Stomach smooth muscle (tissue), 2 donors: ENCODE data around the gene KMO.

Experiments used
- H3K27ac ChIP-seq: one replicate; pipeline ENCODE4 v1.7.0; 2013; ENCODE audit warnings: mild to moderate bottlenecking, low read length, inconsistent platforms
- H3K27me3 ChIP-seq, 2 donors: one replicate each; pipeline ENCODE4 v1.7.0; 2013; ENCODE audit warnings: low read length in 2 of 2; ENCODE audit not compliant: insufficient read depth in 2 of 2, control insufficient read depth in 1 of 2
- H3K36me3 ChIP-seq, 2 donors: one replicate each; pipeline ENCODE4 v1.7.0; 2013; ENCODE audit warnings: low read length in 2 of 2; ENCODE audit not compliant: control insufficient read depth in 2 of 2, insufficient read depth in 2 of 2
- H3K4me1 ChIP-seq: one replicate; pipeline ENCODE4 v1.7.0; 2013; ENCODE audit warnings: low read length; ENCODE audit not compliant: control insufficient read depth, insufficient read depth
- H3K4me3 ChIP-seq, 2 donors: one replicate each; pipeline ENCODE4 v1.7.0; 2013; ENCODE audit warnings: low read length in 2 of 2
- H3K9ac ChIP-seq, 2 donors: one replicate each; pipeline ENCODE4 v1.7.0; 2013; ENCODE audit warnings: low read length in 2 of 2, mild to moderate bottlenecking in 1 of 2
- H3K9me3 ChIP-seq, 2 donors: one replicate each; pipeline ENCODE4 v1.7.0; 2013; ENCODE audit warnings: low read length in 2 of 2; ENCODE audit not compliant: control insufficient read depth in 2 of 2
- donor health status: healthy.
- donor health status: Pancreatic carcinoma.

KMO gene

DNA sequence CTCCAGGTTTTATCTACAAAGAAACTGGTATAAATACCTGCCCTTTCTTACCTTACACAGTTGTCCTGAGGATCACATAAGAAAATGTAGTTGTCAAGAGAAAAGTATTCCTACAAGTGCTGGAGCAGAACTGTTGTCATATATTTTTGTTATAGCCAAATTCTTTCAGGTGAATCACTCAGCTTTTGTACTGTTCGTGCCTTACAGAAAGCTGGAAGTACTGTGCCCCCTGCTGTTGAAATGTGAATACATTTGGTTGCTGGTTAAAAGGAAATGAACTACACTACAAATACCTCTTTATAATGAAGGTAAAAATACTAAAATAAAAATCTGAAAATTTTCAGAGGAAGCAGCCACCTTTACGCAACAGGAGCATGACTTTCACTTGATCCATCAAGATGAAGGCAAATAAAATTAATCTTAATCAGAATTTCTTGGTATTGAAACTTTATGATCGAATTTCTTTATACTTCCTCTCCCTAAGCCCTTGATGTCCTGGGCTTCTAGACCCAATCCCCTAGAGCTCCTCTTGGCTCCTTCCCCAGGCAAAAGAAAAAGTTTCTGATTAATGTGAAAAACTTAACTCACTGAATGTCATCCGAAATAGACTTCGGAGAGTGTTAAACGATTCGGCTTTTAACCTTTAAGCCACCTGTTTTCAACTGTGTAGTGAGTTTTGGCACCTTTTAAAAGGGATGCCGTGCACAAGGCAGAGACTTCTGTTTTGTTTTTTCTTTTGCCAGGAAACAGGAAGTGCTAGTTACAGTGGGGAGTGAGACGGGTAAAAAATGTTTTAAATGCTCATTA is 95.5 kb downstream of the KMO start:
- no peak overlapping the region for H3K27ac ChIP-seq
- no peak overlapping the region for H3K9ac ChIP-seq
- no peaks in the 10 kb centered on the region for H3K9me3 ChIP-seq
- no peak overlapping the region for H3K4me3 ChIP-seq
- no peaks in the 10 kb centered on the region for H3K36me3 ChIP-seq
- no peaks in the 10 kb centered on the region for H3K27me3 ChIP-seq
- H3K4me1 ChIP-seq = no peaks in the 10 kb centered on the region

- Histone ChIP-seq H3K27ac (no peak overlapping the region), H3K9ac (no peak overlapping the region), H3K4me3 (no peak overlapping the region), H3K9me3 (no peaks in the 10 kb centered on the region), H3K27me3 (no peaks in the 10 kb centered on the region), H3K36me3 (no peaks in the 10 kb centered on the region), H3K4me1 (no peaks in the 10 kb centered on the region)
These were observed 97.8 kb downstream of the KMO start for GRCh38 chr1:241630005-241630404.

GRCh38 chr1:241630476-241630875 is 98.3 kb downstream of the KMO start:
- H3K4me3 ChIP-seq = no peak overlapping the region
- no peaks in the 10 kb centered on the region for H3K9me3 ChIP-seq
- H3K4me1 ChIP-seq = no peaks in the 10 kb centered on the region
- H3K36me3 ChIP-seq = no peaks in the 10 kb centered on the region
- no peak overlapping the region for H3K27ac ChIP-seq
- H3K27me3 ChIP-seq = no peaks in the 10 kb centered on the region
- H3K9ac ChIP-seq = no peak overlapping the region

DNA sequence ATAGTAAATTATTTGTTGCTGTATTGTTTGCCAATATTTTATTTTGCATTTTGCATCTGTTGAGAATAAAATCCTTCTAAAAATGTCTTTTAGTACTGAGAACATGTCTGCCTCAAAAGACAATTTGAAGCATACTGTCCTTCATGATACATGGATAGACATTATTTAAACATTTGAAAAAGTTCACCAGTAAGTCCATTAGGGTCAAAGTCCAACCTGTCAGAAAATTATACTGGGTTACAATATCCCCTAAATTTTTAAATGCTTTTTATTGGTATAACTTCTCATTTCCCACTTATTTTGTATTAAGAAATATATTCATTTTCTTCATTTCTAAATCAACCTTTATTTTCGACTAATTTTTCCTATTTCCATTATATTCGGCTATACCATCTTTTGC is 98.7 kb downstream of the KMO start:
- H3K27ac ChIP-seq = no peak overlapping the region
- H3K4me1 ChIP-seq = no peaks in the 10 kb centered on the region
- H3K36me3 ChIP-seq = no peaks in the 10 kb centered on the region
- H3K9me3 ChIP-seq = no peaks in the 10 kb centered on the region
- no peak overlapping the region for H3K9ac ChIP-seq
- no peak overlapping the region for H3K4me3 ChIP-seq
- no peaks in the 10 kb centered on the region for H3K27me3 ChIP-seq

DNA sequence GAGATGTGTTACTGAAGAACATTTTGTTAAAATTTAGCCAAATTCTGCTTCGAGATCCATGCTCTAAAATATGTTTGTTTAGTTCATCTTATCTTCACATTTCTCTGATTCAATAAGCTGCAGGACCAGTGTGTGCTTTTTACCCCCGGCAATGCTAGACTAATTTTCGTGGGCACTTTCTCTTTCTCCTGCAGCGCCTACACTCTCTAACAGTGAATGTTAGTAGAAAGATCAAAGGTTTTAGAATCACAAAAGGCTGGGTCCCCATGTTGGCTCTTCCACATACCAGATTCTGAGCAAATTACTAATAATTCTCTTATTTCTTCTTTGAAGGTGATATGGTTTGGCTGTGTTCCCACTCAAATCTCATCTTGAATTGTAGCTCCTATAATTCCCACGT is 99.5 kb downstream of the KMO start:
- Histone ChIP-seq H3K9ac (no peak overlapping the region), H3K9me3 (no peaks in the 10 kb centered on the region)

DNA sequence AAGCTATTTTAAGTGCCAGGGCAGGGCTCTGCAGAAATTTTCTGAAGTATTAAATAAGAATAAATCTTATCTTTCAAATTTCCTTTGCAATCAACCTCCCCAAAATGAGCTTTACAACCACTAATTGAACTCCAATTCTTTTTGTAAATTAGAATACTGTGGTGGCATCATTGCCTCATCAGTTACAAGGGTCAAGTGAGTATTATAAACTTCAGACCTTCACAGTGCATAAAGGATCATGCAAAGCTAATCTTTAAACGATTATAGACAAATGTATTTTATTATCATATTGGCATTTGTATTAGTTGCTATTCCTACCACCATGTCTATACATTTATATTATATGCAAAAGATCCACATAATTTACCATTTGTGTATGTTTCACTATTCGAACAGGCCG is 100.8 kb downstream of the KMO start:
- Histone ChIP-seq H3K27me3 (no peaks in the 10 kb centered on the region), H3K9me3 (no peaks in the 10 kb centered on the region), H3K9ac (no peak overlapping the region), H3K27ac (no peak overlapping the region), H3K4me1 (no peaks in the 10 kb centered on the region), H3K4me3 (no peak overlapping the region), H3K36me3 (no peaks in the 10 kb centered on the region)

More for the DNA sequence above, 99.5 kb downstream of the KMO start:
- Histone ChIP-seq H3K27ac (no peak overlapping the region), H3K4me1 (no peaks in the 10 kb centered on the region), H3K27me3 (no peaks in the 10 kb centered on the region), H3K36me3 (no peaks in the 10 kb centered on the region), H3K4me3 (no peak overlapping the region)

GRCh38 chr1:241635556-241636152 is 103.5 kb downstream of the KMO start:
- Histone ChIP-seq H3K4me3 (no peak overlapping the region), H3K4me1 (peaks cover 4% of the 10 kb centered on the region), H3K27me3 (no peaks in the 10 kb centered on the region), H3K9ac (no peak overlapping the region), H3K27ac (no peak overlapping the region), H3K36me3 (no peaks in the 10 kb centered on the region), H3K9me3 (no peaks in the 10 kb centered on the region)

DNA sequence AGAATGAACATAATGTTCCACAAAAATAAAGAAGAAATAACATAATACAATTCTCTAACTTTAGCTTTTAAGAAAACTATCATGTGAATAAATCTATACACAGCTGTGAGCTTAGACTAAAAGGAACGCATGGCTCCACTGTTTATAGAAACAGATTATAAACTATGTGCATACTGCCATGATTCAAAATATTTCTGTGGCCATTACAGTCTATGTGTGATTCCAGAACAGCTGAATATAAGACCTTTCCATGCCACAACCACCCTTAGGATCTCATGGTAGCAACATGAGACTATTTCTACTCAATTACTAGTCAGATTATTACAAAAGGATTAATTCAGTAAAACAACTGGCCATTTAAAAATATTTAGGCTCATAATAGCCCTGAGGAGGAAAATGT is 104.1 kb downstream of the KMO start:
- H3K27ac ChIP-seq = no peak overlapping the region
- H3K4me3 ChIP-seq = no peak overlapping the region
- H3K9ac ChIP-seq = no peak overlapping the region
- no peaks in the 10 kb centered on the region for H3K36me3 ChIP-seq
- no peaks in the 10 kb centered on the region for H3K9me3 ChIP-seq
- H3K27me3 ChIP-seq = no peaks in the 10 kb centered on the region
- peaks cover 5% of the 10 kb centered on the region for H3K4me1 ChIP-seq

DNA sequence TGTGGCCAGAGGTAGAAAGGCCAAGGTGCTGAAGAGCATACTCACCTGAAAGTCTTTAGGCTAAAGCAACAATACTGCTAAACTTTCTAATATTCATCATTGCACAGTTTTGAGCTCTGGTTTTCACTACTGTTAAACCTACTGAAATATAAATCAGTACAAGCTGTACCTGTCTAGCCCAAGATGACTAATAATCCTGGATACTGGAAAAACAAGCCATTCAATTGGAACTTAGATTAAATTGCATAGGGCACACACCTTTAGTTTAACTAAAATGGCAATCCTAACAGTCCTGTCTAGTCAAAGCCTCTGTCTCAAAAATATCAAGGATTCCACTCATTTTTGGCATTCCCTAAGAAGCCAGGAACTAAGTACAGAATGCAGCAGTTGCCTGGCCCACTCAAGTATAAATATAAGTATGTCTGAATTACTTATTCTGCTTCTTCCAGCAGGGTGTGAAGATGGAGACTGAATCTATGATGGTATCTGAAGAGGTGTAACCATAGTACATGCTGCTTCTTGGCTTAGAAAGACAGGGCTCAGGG is 104.9 kb downstream of the KMO start:
- no peak overlapping the region for H3K27ac ChIP-seq
- H3K9me3 ChIP-seq = no peaks in the 10 kb centered on the region
- H3K9ac ChIP-seq = no peak overlapping the region
- peaks cover 5% of the 10 kb centered on the region for H3K4me1 ChIP-seq
- H3K36me3 ChIP-seq = no peaks in the 10 kb centered on the region
- no peaks in the 10 kb centered on the region for H3K27me3 ChIP-seq
- no peak overlapping the region for H3K4me3 ChIP-seq

GRCh38 chr1:241637604-241638003 is 105.4 kb downstream of the KMO start:
- no peaks in the 10 kb centered on the region for H3K9me3 ChIP-seq
- H3K4me3 ChIP-seq = no peak overlapping the region
- H3K27ac ChIP-seq = no peak overlapping the region
- peaks cover 5% of the 10 kb centered on the region for H3K4me1 ChIP-seq
- no peaks in the 10 kb centered on the region for H3K27me3 ChIP-seq
- H3K36me3 ChIP-seq = no peaks in the 10 kb centered on the region
- H3K9ac ChIP-seq = no peak overlapping the region

GRCh38 chr1:241638099-241638682 is 106.0 kb downstream of the KMO start:
- Histone ChIP-seq H3K27ac (no peak overlapping the region), H3K4me3 (no peak overlapping the region), H3K27me3 (no peaks in the 10 kb centered on the region), H3K9me3 (no peaks in the 10 kb centered on the region), H3K36me3 (no peaks in the 10 kb centered on the region), H3K4me1 (peaks cover 5% of the 10 kb centered on the region), H3K9ac (no peak overlapping the region)
